RWPE1 (cell line): ENCODE measurements around the gene DEAF1.

Source experiments
- CTCF ChIA-PET: fragments of 350-600 bp; sonication (Branson Sonifier 250); formaldehyde crosslinking; extraction: SDS; loops from one replicate; lab custom pipeline; 2021; lab: Yijun Ruan, JAX
- POLR2A ChIA-PET: fragments of 400-600 bp; formaldehyde crosslinking; extraction: SDS; loops from one replicate; lab custom pipeline; 2020; ENCODE audit warnings: antibody characterized with exemption; ENCODE audit not compliant: low non-redundant PET; lab: Yijun Ruan, JAX
- DNase-seq: peaks from one replicate; pipeline ENCODE4 v3.0.0; 2012; ENCODE audit warnings: low spot score
- H3K27ac ChIP-seq: fragments of 450-650 bp; 2 replicates; pipeline ENCODE4 v1.5.1; 2017
- TF ChIP-seq, protein P1 (sequence below): fragments of 450-650 bp; conservative IDR thresholded peaks from 2 replicates; pipeline ENCODE4 v1.5.1; 2017; ENCODE audit warnings: low read depth, mild to moderate bottlenecking

Gene DEAF1

DNA sequence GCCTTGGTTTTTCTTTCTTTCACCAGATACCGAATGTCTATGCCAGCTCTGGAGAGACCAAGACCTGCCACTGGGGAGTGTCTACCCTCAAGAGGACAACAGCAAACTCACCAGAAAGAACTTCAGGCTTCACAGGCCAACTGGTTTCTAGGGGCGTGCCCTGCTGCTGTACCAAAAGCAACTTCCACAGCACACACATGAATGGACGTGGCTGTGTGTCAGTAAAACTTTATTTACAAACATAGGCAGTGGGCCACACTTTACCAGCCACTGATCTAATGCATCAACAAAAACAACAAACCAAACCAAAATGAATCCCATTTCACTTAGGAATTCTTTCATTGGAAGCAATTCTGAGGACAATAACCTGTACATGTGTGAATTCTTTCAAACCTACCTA, 16.7 kb downstream of the DEAF1 start:
- DNase-seq = no peak
- ChIA-PET POLR2A (no interaction called here), CTCF (no interaction called here)
- TF ChIP-seq, protein P1, sequence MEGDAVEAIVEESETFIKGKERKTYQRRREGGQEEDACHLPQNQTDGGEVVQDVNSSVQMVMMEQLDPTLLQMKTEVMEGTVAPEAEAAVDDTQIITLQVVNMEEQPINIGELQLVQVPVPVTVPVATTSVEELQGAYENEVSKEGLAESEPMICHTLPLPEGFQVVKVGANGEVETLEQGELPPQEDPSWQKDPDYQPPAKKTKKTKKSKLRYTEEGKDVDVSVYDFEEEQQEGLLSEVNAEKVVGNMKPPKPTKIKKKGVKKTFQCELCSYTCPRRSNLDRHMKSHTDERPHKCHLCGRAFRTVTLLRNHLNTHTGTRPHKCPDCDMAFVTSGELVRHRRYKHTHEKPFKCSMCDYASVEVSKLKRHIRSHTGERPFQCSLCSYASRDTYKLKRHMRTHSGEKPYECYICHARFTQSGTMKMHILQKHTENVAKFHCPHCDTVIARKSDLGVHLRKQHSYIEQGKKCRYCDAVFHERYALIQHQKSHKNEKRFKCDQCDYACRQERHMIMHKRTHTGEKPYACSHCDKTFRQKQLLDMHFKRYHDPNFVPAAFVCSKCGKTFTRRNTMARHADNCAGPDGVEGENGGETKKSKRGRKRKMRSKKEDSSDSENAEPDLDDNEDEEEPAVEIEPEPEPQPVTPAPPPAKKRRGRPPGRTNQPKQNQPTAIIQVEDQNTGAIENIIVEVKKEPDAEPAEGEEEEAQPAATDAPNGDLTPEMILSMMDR = no peak
- no peak overlapping the region for H3K27ac ChIP-seq

DNA sequence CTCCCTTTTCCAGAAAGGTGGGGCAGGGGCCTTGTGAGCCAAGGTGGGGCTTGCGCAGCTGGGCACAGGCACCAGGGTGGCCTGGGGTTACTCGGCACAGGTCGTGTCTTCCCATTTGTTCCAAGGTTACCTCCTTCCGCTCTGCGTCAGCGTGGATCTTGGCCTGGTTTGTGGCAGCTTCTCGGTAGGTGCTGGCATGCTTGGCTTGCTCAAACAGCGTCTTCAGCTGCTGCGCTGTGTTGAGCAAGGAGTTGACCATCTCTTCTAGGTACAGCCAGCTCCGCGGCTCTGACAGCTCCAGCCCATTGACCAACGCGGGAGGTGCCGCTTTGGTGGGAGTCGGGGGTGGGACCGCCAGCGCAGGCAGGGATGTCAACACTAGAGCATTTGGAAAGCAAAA, 20.6 kb downstream of the DEAF1 start:
- ChIA-PET CTCF (interaction anchor here (0.6 to 0.8 kb wide), 2 partner anchors 18 to 93 kb away, joined by 3 to 4 read pairs; no protein-coding TSS in a partner anchor), POLR2A (no interaction called here)
- TF ChIP-seq, protein P1 = no peak
- DNase-seq = no peak
- H3K27ac ChIP-seq = no peak overlapping the region

DNA sequence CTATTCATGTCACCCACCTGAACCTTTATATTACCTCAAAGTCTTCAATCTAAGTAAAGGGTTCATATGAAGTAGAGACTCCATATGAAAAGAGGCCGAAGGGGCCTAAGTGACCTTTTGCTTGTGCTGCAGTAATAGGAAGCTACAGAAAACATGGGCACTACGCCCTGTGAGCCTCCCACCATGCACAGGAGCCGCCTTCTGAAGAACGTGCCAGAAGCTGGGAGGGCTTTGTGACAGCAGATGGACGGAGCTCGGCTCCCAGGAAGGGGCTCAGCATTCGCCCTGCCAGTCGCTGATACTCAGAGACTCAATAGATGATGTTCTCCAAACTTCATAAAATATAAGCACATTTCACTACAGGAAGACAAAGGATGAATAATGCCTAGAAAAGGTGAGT, 21.2 kb downstream of the DEAF1 start:
- TF ChIP-seq, protein P1 = no peak
- H3K27ac ChIP-seq = no peak overlapping the region
- DNase-seq = no peak
- POLR2A ChIA-PET = interaction anchor here (0.9 kb wide), 1 partner anchor 98 kb away, joined by 3 read pairs; no protein-coding TSS in a partner anchor
- CTCF ChIA-PET = interaction anchor here (0.8 kb wide), 1 partner anchor 19 kb away, joined by 3 read pairs; no protein-coding TSS in a partner anchor

DNA sequence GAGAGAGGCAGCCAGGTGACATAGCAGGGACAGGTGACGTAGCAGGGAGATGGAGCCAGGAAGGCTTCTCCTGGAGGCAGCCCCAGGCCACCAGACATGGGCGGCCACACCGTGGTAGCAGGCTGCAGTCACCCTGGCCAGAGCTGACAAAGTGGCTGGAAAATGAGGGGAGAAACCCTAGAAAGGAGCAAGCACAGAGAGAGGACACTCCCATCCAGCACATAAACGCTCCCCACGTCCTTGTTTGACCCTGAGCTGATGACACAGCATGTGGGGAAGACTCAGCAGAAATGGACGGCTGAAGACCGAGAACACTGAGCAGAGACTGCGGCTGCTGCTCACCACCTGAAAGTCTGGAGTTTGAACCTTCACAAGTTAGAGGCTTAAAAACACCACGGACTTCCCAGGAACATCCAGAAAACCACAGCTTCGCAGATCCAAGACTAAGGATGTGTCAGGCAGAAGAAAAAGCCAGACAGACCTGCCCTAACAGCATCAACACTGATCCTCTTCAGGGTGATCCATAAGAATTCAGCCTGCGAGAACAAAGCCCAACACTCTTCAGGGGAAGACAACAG, 29.2 kb downstream of the DEAF1 start:
- CTCF ChIA-PET = interaction anchor here (1.0 kb wide), 1 partner anchor 97 kb away, joined by 3 read pairs; no protein-coding TSS in a partner anchor
- POLR2A ChIA-PET = no interaction called here
- TF ChIP-seq, protein P1 = no peak
- no peak for DNase-seq
- peak overlapping the region; percentile 47 for H3K27ac ChIP-seq

DNA sequence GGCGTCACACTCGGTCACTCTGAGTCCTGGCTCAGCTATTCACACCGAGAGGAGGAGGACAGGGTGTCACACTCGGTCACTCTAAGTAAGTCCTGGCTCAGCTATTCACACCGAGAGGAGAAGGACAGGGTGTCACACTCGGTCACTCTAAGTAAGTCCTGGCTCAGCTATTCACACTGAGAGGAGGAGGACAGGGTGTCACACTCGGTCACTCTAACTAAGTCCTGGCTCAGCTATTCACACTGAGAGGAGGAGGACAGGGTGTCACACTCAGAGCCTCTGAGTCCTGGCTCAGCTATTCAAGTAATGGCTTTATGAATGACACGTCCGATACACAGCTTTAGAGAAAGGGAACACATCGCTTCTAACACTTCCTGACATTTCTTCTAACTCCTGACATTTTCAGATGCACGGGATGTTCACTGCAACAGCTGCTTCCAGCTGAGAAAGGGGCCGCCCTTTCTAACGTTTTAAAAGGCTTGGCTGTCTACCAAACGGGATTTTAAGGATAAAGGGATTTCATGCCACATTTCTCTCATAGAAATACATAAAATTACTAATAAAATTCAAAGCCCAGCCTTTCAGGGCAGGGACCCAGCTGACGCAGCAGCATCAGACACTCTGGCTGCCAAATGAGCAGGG, 29.8 kb downstream of the DEAF1 start:
- TF ChIP-seq, protein P1 = no peak
- no peak for DNase-seq
- peak overlapping the region; percentile 47 for H3K27ac ChIP-seq
- POLR2A ChIA-PET = no interaction called here
- CTCF ChIA-PET = interaction anchor here (1.0 kb wide), 1 partner anchor 98 kb away, joined by 3 read pairs; no protein-coding TSS in a partner anchor

DNA sequence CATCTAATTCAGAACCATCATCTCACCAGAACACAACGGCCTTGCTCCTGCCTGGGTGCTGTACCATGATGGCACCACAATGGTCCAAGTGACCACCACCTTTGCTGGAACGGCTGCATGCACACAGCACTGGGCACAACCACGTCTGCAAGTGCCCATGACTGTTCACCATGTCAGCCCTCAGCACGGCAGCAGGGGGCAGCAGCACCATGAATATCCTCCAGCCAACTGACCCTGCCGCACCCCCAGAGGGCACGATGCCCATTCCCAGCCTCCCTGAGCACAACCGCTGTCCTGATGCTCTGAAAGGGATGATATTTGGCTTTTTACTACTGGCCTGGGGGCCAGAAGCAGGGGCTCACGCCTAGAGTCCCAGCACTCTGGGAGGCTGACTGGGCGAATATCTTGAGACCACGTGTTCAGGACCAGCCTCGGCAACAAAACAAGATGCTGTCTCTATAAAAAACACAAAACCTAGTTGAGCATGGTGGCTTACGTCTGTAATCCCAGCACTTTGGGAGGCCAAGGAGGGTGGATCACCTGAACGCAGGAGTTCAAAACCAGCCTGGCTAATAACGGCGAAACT, 32.2 kb downstream of the DEAF1 start:
- H3K27ac ChIP-seq = peak overlapping the region; percentile 22; the same call in 1 of the 2 replicates
- DNase-seq = peak; percentile 74
- TF ChIP-seq, protein P1 = peak; percentile 62
- ChIA-PET CTCF (no interaction called here), POLR2A (no interaction called here)
